HuH-7 (cell line): ENCODE measurements around the gene CLTC.
"Not testable (repeated sequence)": the region's sequence is repeated elsewhere in the genome, so short reads cannot be mapped to it uniquely, and the experiment has no call there.

Experiments used
- DNase-seq: peaks from one replicate; pipeline ENCODE4 v3.0.0; 2011; ENCODE audit warnings: low spot score

Gene CLTC

GRCh38 chr17:59619298-59620063 is at the start of gene CLTC:
Gene CLTC, plus strand, starts transcription at chr17:59619895. Its CDS starts 237 bp downstream, at chr17:59620132.
- DNase-seq, result peak; percentile 87

GRCh38 chr17:59572301-59572924 is 47.3 kb upstream of the CLTC start:
- no peak for DNase-seq

DNA sequence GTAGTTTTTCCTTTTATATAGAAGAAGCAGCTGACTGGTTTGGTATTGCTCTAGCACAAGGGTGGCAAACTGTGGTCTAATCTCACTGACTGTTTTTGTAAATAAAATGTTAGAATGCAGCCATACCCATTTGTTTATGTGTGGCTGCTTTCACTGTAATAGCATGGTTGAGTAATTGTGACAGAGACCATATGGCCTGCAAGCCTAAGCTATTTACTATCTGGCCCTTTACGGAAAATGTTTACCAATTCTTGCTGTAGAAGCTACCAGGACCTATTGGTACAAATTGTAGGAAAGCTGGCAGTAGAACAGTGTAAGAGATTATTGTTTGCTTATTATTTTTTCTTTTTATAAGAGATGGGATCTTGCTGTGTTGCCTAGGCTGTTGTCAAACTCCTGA is 35.5 kb upstream of the CLTC start:
- not testable (repeated sequence) for DNase-seq

- no peak for DNase-seq
Measured at GRCh38 chr17:59600169-59600568, 19.5 kb upstream of the CLTC start.

DNA sequence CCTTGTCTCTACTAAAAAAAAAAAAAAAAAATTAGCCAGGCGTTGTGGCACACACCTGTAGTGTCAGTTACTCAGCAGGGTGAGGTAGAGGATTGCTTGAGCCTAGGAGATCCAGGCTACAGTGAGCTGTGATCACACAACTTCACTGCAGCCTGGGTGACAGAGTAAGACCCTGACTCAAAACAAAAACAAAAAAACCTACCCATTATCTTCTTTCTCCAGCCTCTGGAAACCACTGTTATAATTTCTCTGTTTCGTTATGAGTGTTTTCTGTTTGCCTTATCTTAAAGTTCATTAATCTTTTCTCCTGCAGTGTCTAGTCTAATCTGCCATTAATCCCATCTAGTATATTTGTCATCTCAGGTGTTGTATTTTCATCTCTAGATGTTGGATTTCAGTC is 18.6 kb upstream of the CLTC start:
- DNase-seq, result no peak

GRCh38 chr17:59607061-59607460 is 12.6 kb upstream of the CLTC start:
- DNase-seq, result no peak

GRCh38 chr17:59607817-59608403 is 11.8 kb upstream of the CLTC start:
- DNase-seq, result peak; percentile 8

DNA sequence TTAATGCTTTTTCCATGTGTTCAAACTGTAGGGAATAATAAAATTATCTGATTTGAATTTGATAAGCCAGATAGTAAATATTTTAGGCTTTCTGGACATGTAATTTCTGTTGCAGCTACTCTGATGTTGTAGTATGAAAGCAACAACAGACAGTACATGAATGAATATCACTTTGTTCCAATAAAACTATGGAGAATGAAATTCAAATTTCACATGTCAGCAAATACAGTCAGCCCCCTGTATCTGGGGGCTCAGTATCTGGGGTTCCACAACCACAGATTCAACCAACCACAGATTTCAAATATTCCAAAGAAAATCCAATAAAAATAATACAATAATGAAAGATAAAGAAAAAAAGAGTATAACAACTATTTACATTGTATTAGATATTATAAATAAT is 8.2 kb upstream of the CLTC start:
- no peak for DNase-seq

DNA sequence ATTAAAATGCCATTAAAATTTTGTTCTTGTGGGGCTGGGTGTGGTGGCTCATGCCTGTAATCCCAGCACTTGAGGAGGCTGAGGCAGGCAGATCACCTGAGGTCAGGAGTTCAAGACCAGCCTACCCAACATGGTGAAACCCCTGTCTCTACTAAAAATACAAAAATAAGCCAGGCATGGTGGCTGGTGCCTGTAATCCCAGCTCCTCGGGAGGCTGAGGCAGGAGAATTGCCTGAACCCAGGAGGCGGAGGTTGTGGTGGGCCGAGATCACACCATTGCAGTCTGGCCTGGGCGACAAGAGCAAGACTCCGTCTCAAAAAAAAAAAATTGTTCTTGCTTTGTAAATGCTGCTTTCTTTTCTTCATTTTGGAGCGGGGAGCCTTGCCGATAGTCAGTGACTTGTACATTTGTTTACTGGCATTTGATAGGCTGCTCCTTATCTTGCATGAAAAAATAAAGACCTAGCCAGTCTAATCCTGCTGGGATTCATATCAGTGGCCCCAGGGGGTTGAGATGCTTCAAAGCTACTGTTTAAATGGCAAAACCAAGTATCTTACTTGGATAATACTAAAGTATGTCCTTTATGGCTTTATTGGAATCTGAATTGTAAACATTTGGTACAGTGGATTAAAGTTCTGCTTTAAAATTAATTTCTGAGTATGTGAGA is 3.3 kb upstream of the CLTC start:
- no peak for DNase-seq

DNA sequence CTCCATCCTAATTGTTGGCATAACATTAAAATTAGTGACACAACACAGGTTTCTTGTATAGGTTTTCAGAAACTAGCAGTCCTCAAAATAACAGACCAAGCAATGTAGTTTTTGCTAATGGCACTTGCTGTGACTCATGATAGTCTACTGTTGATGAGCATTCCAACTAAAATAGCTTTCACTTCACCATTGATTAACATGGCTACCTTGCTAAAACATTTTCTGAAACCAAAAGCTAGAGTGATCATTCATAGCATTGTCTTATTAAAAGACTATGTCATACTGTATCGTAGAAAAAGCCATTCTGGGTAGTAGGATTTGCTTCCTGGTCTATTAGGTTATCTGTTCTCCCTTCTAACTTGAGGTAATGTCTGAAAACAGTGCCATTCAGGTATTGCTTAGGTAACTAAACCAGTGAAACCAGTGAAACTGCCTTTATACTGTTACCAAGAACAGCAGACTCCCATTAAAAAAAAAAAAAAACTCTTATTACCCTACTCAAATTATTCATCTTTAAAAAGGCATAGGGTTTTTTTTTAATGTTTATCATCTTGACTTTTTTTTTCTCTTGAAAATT is 2.5 kb upstream of the CLTC start:
- no peak for DNase-seq

DNA sequence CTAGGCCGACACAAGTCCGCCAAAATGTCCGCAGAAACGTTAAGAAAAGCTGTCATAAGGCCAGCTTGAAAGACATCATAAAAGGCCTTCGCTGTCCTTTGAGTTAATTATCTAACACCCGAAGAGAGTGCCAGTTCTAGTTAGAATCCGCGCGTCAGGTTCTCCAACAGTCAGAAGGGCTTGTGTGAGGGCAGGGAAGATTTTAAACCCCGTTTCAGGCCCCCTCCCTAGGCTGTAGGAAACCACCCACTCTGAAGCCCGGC is 729 bp upstream of the CLTC start:
- no peak for DNase-seq

DNA sequence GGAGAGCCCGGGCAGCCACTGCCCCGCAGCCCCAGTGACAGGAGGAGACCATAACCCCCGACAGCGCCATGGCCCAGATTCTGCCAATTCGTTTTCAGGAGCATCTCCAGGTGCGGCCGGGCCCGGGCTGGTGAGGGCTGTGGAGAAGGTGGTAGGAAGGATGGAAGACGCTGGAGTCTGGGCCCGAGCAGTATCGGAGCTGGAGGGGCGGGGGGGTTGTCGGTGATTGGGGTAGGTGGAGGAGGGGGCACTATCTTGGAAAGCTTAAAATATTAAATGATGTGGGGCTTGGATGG is 317 bp downstream of the CLTC start:
- no peak for DNase-seq

GRCh38 chr17:59620518-59621259 is 994 bp downstream of the CLTC start:
- DNase-seq, result peak; percentile 34

DNA sequence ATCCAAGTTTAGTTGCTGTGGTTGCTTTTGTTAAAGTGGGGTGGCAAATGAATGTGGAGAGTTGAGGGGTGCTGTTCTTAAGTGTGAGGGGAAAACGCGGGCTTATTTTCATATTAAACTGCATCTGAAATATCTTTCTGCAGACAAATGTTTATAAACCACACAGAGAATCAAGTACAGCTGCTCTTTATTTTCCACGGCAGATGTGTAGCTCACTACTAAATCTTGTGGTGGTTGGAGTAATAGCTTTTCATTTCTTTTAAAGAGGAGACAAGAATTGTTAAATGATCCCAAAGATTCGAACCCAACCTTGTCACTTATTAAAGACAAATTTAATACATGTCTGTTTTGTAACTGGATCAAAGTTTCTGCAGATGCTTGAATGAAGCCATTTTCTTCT is 2.1 kb downstream of the CLTC start:
- no peak for DNase-seq

DNA sequence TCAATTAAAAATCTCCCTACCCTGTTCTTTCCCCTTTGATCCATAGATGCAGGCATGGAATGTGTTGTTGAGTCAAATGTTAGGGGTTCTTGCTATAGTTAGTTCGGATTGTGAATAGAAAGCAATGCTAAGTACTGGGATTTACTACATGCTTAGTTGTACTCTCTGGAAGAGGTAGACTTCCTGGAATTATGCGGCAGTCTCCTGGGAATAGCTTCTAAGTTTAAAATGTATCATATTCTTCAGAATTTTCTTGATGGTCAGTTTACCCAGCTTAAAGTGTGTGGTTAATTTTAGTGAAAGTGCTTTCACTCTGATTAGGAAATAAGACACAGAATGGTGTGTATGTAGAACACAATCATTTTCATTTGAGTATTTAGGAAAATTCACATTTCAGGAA is 3.5 kb downstream of the CLTC start:
- no peak for DNase-seq

- no peak for DNase-seq
Measured at GRCh38 chr17:59626756-59627155, 7.1 kb downstream of the CLTC start.

GRCh38 chr17:59627274-59627673 is 7.6 kb downstream of the CLTC start:
- DNase-seq, result no peak

DNA sequence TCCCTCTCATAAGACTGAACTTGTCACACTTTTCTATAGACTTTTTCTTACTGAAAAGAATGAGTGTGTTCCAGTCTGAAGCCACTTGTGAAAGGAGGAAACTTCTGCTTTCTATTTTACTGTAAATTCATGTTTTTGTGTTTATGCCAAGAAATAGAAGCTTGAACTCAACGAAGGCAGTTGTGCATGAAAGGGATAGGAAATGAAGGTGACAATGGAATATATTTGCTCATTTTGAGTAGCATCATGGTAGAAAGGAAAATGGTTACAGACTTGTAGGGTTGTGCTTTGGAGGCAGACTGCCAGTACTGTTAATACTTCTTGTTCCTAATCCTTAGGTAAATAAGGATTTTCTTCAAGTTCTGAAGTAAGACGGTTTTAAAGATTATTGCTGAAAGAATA is 8.1 kb downstream of the CLTC start:
- DNase-seq, result no peak

GRCh38 chr17:59629174-59629573 is 9.5 kb downstream of the CLTC start:
- no peak for DNase-seq

GRCh38 chr17:59631276-59631675 is 11.6 kb downstream of the CLTC start:
- no peak for DNase-seq

- DNase-seq, result no peak
Measured at GRCh38 chr17:59632398-59632797, 12.7 kb downstream of the CLTC start.

DNA sequence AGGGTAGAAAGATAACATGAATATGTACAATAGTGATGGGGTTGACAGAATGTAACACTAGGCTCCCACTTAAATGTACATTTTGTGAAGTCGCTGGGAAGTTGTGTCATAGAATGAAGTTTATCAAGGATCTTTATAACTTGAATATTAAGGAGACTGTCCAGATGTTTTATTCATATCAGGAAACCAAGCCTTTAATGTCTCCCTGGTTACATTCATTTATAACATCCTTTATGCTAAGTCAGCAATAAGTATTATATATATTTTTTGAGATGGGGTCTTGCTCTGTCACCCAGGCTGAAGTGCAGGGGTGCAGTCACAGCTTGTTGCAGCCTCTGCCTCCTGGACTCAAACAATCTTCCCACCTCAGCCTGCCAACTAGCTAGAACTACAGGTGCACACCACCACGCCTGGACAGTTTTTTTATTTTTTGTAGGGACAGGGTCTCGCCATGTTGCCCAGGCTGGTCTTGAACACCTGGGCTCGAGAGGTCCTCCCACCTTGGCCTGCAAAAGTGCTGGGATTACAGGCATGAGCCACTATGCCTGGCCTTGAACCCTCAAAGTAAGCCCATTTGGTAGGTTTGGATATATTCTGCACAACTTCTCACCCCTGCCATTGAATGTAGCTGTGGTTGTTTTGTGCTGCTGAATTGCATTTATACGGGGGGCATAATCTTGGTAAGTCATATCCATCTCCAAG is 14.1 kb downstream of the CLTC start:
- no peak for DNase-seq
